ENCODE measurements around the gene EYA2. TPM values are rescaled to one million over a fixed set of nuclear protein-coding genes. Genes with fewer than 3 reads are reported as not detected.

Gene EYA2
- total and polyA plus RNA-seq, 2 donors (not counting 3 experiments of a cell fraction or from before 2014, with no cell fraction given), result not detected

- intact Hi-C loops (cut with micrococcal nuclease), result no loop called here
- H4K20me1 ChIP-seq (replicated peaks; ENCODE audit: control insufficient read depth, extremely low read depth, insufficient read depth, low read length), result no peaks in the 10 kb centered on the region
- H3K4me3 ChIP-seq (replicated peaks in 1 of 3; ENCODE audit: insufficient read depth in 1 of 3, low read depth in 1 of 3, low read length in 3 of 3), result no peak overlapping the region
- H3K27ac ChIP-seq (ENCODE audit: insufficient read depth, low read depth, low read length), result no peak overlapping the region
- H3K79me2 ChIP-seq (ENCODE audit: control insufficient read depth, insufficient read depth, low read length), result no peaks in the 10 kb centered on the region
- ChIA-PET CTCF (no interaction called here), POLR2A (no interaction called here)
- H3K36me3 ChIP-seq (ENCODE audit: control insufficient read depth in 2 of 2, extremely low read depth in 1 of 2, insufficient read depth in 2 of 2, low read length in 2 of 2), result no peaks in the 10 kb centered on the region
- H3K4me2 ChIP-seq (ENCODE audit: insufficient read depth, low read length), result no peak overlapping the region
- DNase-seq (ENCODE audit: low read depth, low spot score) (no peak), FAIRE-seq (no peak)
- dilution Hi-C loops (cut with MboI; ENCODE audit: extremely low pct_ligation_motif_present, low sequenced_read_pairs), result no loop called here
- BruUV-seq (replicated peaks), result no TSS peak
- no peaks in the 10 kb centered on the region for H3K27me3 ChIP-seq (ENCODE audit: control insufficient read depth in 2 of 2, insufficient read depth in 2 of 2, low read length in 2 of 2)
- TF ChIP-seq CTCF (IDR thresholded peaks at IDR 0.05; ENCODE audit: extremely low read depth in 1 of 2, insufficient read depth in 1 of 2, low read depth in 1 of 2, low read length in 2 of 2) (no peak), POLR2AphosphoS5 (IDR thresholded peaks at IDR 0.05; ENCODE audit: insufficient read depth, low read depth, low read length) (no peak), GATA2 (IDR thresholded peaks at IDR 0.05; ENCODE audit: insufficient read depth, insufficient read length, low read depth, low read length) (no peak), POLR2A (IDR thresholded peaks at IDR 0.05; ENCODE audit: low read depth, low read length) (no peak), FOS (IDR thresholded peaks at IDR 0.05; ENCODE audit: borderline replicate concordance, insufficient read depth, low read length) (no peak)
- H3K9me3 ChIP-seq (replicated peaks; ENCODE audit: control insufficient read depth, insufficient read depth, low read length), result no peaks in the 10 kb centered on the region
- no peak overlapping the region for H3K9ac ChIP-seq (replicated peaks; ENCODE audit: extremely low read depth, insufficient read depth, low read length)
- H3K4me1 ChIP-seq (ENCODE audit: control insufficient read depth, extremely low read depth, insufficient read depth, low read length), result no peaks in the 10 kb centered on the region
- H2AFZ ChIP-seq (ENCODE audit: low read depth, low read length), result no peak overlapping the region
- H3K9me1 ChIP-seq (replicated peaks; ENCODE audit: control insufficient read depth, extremely low read depth, insufficient read depth, low read length), result no peaks in the 10 kb centered on the region
Measured at GRCh38 chr20:46913329-46914044, 18.8 kb downstream of the EYA2 start.

All from endothelial cell of umbilical vein (primary cell).